Suprapubic skin (tissue), 4 donors: ENCODE measurements around the gene MAGEB17. TPM values are rescaled to one million over a fixed set of nuclear protein-coding genes. Genes with fewer than 3 reads are reported as not detected.
"Not testable (repeated sequence)": the region's sequence is repeated elsewhere in the genome, so short reads cannot be mapped to it uniquely, and the experiment has no call there.

Experiments used
- DNase-seq, 2 donors: peaks; one replicate each; pipeline ENCODE4 v3.0.0-alpha.2; 2019; ENCODE audit warnings: low spot score in 2 of 2
- H3K27ac ChIP-seq: fragments of 200-600 bp; sonication (generic); one replicate; pipeline ENCODE4 v1.5.1; 2019
- H3K27me3 ChIP-seq: fragments of 200-600 bp; sonication (generic); one replicate; pipeline ENCODE4 v1.5.1; 2019
- H3K36me3 ChIP-seq: fragments of 200-600 bp; sonication (generic); one replicate; pipeline ENCODE4 v1.5.1; 2019
- H3K4me1 ChIP-seq: fragments of 200-600 bp; sonication (generic); one replicate; pipeline ENCODE4 v1.5.1; 2019
- H3K4me3 ChIP-seq: fragments of 200-600 bp; sonication (generic); one replicate; pipeline ENCODE4 v1.5.1; 2019; ENCODE audit warnings: mild to moderate bottlenecking
- H3K9me3 ChIP-seq: fragments of 200-600 bp; sonication (generic); one replicate; pipeline ENCODE4 v1.5.1; 2019
- CTCF ChIP-seq, 2 donors: fragments of 200-600 bp in 1 of 2; fragments of 450-650 bp in 1 of 2; sonication (generic) in 1 of 2; IDR thresholded peaks; one replicate each; pipeline ENCODE4 v1.5.1; 2016 to 2019; ENCODE audit warnings: antibody characterized with exemption in 2 of 2, mild to moderate bottlenecking in 1 of 2, moderate library complexity in 1 of 2
- EP300 ChIP-seq: sonication (generic); formaldehyde crosslinking; IDR thresholded peaks from one replicate; pipeline ENCODE4 v1.6.1; 2017; ENCODE audit warnings: antibody characterized with exemption
- POLR2A ChIP-seq, 2 donors: fragments of 450-650 bp; IDR thresholded peaks; one replicate each; pipeline ENCODE4 v1.6.1; 2017; ENCODE audit warnings: antibody characterized with exemption in 2 of 2, mild to moderate bottlenecking in 2 of 2, moderate library complexity in 2 of 2
- POLR2AphosphoS5 ChIP-seq, 3 donors: sonication (generic); formaldehyde crosslinking; IDR thresholded peaks; one replicate each; pipeline ENCODE4 v1.6.1; 2017; ENCODE audit warnings: antibody characterized with exemption in 3 of 3
- WGBS: methylation state at CpG from one replicate; pipeline ENCODE4 v1.1.5; 2018; 5-methylcytosine and 5-hydroxymethylcytosine counted together
- total RNA-seq, 4 donors: library from RNA; depleted of rRNA; stranded (reverse); fragments of >200 nt; gene quantifications; one replicate each; pipeline ENCODE4 v1.1.0, GENCODE V29; 2016

The MAGEB17 gene
- total RNA-seq, 4 donors from 2014 or later = not detected

GRCh38 chrX:16143968-16144367 is 23.3 kb upstream of the MAGEB17 start:
- Histone ChIP-seq H3K36me3 (no peaks in the 10 kb centered on the region), H3K4me1 (no peaks in the 10 kb centered on the region), H3K4me3 (no peak overlapping the region), H3K27ac (no peak overlapping the region), H3K9me3 (no peaks in the 10 kb centered on the region), H3K27me3 (no peaks in the 10 kb centered on the region)
- TF ChIP-seq POLR2A (IDR thresholded peaks at IDR 0.05) = no peak
- no peak for TF ChIP-seq EP300
- no peak for TF ChIP-seq POLR2AphosphoS5 (IDR thresholded peaks at IDR 0.05)
- TF ChIP-seq CTCF (IDR thresholded peaks at IDR 0.05) = no peak
- no peak for DNase-seq

GRCh38 chrX:16144420-16144819 is 22.9 kb upstream of the MAGEB17 start:
- 53% methylated on average over 2 of the region's 2 CpGs for WGBS

DNA sequence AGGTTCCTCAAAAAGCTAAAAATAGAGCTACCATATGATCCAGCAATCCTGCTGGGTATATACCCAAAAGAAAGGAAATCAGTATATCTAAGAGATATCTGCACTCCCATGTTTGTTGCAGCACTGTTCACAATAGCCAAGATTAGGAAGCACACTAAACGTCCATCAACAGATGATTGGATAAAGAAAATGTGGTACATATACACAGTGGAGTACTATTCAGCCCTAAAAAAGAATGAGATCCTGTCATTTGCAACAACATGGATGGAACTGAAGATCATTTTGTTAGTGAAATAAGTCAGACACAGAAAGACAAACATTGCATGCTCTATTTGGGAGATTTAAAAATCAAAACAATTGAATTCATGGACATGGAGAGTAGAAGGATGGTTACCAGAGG is 22.2 kb upstream of the MAGEB17 start:
- H3K4me3 ChIP-seq, H3K27ac ChIP-seq, H3K9me3 ChIP-seq, H3K27me3 ChIP-seq, DNase-seq, H3K4me1 ChIP-seq, H3K36me3 ChIP-seq: not testable (repeated sequence)
- 68% methylated on average over 1 of the region's 1 CpG for WGBS

More at GRCh38 chrX:16144420-16144819, 22.9 kb upstream of the MAGEB17 start:
- no peak for TF ChIP-seq EP300
- Histone ChIP-seq H3K27me3 (no peaks in the 10 kb centered on the region), H3K27ac (no peak overlapping the region), H3K4me3 (no peak overlapping the region), H3K9me3 (no peaks in the 10 kb centered on the region), H3K36me3 (no peaks in the 10 kb centered on the region), H3K4me1 (no peaks in the 10 kb centered on the region)
- DNase-seq = no peak

GRCh38 chrX:16145656-16146055 is 21.6 kb upstream of the MAGEB17 start:
- H3K9me3 ChIP-seq = no peaks in the 10 kb centered on the region
- no peak for DNase-seq
- H3K4me1 ChIP-seq = no peaks in the 10 kb centered on the region
- no peaks in the 10 kb centered on the region for H3K27me3 ChIP-seq
- no peak overlapping the region for H3K27ac ChIP-seq
- no peaks in the 10 kb centered on the region for H3K36me3 ChIP-seq
- H3K4me3 ChIP-seq = no peak overlapping the region
- TF ChIP-seq POLR2AphosphoS5 (IDR thresholded peaks at IDR 0.05) (no peak), CTCF (IDR thresholded peaks at IDR 0.05) (no peak), POLR2A (IDR thresholded peaks at IDR 0.05) (no peak), EP300 (no peak)

- Histone ChIP-seq H3K27ac (no peak overlapping the region), H3K4me1 (no peaks in the 10 kb centered on the region), H3K4me3 (no peak overlapping the region), H3K9me3 (no peaks in the 10 kb centered on the region), H3K36me3 (no peaks in the 10 kb centered on the region), H3K27me3 (no peaks in the 10 kb centered on the region)
- 83% methylated on average over 3 of the region's 3 CpGs for WGBS
- DNase-seq = no peak
- TF ChIP-seq EP300 (no peak), POLR2AphosphoS5 (IDR thresholded peaks at IDR 0.05) (no peak), CTCF (IDR thresholded peaks at IDR 0.05) (no peak), POLR2A (IDR thresholded peaks at IDR 0.05) (no peak)
Measured at GRCh38 chrX:16148896-16149295, 18.4 kb upstream of the MAGEB17 start.

GRCh38 chrX:16155581-16156096 is 11.6 kb upstream of the MAGEB17 start:
- Histone ChIP-seq H3K36me3 (no peaks in the 10 kb centered on the region), H3K4me3 (no peak overlapping the region), H3K4me1 (no peaks in the 10 kb centered on the region), H3K27ac (no peak overlapping the region), H3K9me3 (no peaks in the 10 kb centered on the region), H3K27me3 (no peaks in the 10 kb centered on the region)
- no peak for TF ChIP-seq POLR2AphosphoS5 (IDR thresholded peaks at IDR 0.05)
- TF ChIP-seq POLR2A (IDR thresholded peaks at IDR 0.05) = no peak
- TF ChIP-seq EP300 = no peak
- TF ChIP-seq CTCF (IDR thresholded peaks at IDR 0.05) = no peak
- DNase-seq = no peak
- WGBS = 51% methylated on average over 5 of the region's 5 CpGs
